NCI-H1092 treated with DMSO at 0.1 percent for 48 hours (cell line): ENCODE data around the gene HAUS8.
"Not testable (repeated sequence)": the region's sequence is repeated elsewhere in the genome, so short reads cannot be mapped to it uniquely, and the experiment has no call there.

Experiments used
- DNase-seq: peaks from one replicate; lab custom pipeline; 2025; lab: John Stamatoyannopoulos, UW

The HAUS8 gene

DNA sequence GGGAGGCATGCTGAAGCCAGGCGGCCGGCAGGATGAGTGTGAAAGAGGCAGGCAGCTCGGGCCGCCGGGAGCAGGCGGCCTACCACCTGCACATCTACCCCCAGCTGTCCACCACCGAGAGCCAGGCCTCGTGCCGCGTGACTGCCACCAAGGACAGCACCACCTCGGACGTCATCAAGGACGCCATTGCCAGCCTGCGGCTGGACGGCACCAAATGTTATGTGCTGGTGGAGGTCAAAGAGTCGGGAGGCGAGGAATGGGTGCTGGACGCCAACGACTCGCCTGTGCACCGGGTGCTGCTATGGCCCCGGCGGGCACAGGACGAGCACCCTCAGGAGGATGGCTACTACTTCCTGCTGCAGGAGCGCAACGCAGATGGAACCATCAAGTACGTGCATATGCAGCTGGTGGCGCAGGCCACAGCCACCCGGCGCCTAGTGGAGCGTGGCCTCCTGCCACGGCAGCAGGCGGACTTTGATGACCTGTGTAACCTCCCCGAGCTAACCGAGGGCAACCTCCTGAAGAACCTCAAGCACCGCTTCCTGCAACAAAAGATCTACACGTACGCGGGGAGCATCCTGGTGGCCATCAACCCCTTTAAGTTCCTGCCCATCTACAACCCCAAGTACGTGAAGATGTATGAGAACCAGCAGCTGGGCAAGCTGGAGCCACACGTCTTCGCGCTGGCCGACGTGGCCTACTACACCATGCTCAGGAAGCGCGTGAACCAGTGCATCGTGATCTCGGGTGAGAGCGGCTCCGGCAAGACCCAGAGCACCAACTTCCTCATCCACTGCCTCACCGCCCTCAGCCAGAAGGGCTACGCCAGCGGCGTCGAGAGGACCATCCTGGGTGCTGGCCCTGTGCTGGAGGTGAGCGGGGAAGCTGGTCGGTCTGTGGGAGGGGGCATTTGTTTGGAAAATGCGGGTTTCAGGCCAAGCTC lies 26.7 kb upstream of the HAUS8 start:
- DNase-seq, result no peak

DNA sequence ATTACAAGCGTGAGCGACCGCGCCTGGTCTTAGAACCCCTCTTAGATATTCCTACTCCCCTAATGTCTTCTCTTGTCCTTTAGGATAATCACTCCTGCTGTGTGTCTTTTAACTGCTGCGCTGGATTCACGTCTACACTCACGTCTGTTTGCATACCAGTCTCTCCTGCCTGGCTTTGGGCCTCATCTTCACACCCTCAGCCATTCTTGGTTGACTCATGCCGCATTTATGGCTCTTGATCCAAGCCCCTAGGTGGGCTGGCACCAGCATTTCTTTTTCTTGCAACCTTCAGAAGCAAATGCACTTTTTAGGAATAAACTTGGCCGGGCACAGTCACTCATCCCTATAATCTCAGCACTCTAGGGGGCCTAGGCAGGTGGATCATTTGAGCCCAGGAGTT lies 23.1 kb upstream of the HAUS8 start:
- DNase-seq, result no peak

DNA sequence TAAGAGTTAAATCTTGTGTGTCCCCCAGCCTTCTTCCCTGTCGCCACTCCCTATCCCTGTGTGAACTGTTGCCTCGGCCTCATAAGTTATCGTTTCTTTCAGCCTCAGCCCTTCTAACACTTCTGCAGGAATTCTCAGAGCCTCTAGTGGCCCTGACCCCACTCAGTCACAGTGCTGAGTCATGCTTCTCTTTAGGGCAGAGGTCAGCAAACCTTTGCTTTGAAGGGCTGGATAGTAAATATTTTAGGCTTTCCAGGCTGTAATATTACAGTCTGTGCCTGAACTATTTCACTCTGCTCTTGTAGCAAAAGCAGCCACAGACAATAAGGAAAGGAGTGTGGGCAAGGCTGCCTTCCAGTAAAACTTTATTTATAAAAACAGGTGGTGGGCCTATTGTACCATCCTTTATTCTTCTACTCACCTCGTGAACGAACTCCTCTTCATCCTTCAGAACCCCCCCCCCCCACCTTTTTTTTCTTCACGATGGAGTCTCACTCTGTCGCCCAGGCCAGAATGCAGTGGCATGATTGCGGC lies 22.4 kb upstream of the HAUS8 start:
- DNase-seq, result no peak

GRCh38 chr19:17095141-17095919 lies 20.1 kb upstream of the HAUS8 start:
- no peak for DNase-seq

DNA sequence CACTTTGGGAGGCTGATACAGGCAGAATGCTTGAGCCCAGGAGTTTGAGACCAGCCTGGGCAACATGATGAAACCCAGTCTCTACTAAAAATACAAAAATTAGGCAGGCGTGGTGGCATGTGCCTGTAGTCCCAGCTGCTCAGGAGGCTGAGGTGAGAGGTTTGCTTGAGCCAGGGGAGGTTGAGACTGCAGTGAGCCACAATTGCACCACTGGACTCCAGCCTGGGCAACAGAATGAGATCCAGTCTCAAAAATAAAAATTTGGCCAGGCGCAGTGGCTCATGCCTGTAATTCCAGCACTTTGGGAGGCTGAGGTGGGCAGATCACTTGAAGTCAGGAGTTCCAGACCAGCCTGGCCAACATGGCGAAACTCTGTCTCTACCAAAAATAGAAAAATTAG lies 19.4 kb upstream of the HAUS8 start:
- DNase-seq, result not testable (repeated sequence)

GRCh38 chr19:17092696-17093095 lies 17.4 kb upstream of the HAUS8 start:
- DNase-seq, result no peak

GRCh38 chr19:17091758-17092333 lies 16.6 kb upstream of the HAUS8 start:
- DNase-seq, result no peak

DNA sequence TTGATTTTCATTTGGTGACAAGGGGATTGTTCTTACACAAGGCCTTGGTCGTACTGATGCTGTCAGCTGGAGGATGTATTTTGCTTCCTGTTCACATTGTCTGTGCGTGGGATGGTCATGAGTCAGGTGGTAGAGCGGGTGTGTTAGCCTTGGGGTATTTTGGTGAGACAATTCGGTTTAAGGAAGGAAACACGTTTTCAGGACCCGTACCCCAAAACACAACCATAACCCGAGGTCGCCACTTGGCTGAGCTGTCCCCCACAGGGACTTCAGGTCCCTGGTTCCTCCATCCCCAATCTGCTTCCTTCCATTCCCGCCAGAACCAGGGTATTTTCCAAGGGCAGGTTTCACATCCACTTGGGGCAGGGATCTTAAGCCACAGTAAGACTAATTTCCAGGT lies 15.3 kb upstream of the HAUS8 start:
- no peak for DNase-seq

DNA sequence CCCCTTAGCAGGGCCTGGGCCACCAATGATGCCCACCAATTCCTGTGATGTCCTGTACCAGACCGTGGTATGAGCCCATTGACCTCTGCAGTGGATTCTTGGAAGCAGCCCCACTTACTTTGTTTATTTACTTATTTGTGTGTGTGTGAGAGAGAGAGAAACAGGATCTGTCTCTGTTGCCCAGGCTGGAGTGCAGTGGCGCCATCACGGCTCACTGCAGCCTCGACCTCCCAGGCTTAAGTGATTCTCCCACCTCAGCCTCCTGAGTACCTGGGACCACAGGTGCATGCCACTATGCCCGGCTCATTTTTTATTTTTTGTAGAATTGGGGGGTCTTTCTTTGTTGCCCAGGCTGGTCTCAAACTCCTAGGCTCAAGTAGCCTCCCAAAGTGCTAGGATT lies 13.3 kb upstream of the HAUS8 start:
- no peak for DNase-seq

DNA sequence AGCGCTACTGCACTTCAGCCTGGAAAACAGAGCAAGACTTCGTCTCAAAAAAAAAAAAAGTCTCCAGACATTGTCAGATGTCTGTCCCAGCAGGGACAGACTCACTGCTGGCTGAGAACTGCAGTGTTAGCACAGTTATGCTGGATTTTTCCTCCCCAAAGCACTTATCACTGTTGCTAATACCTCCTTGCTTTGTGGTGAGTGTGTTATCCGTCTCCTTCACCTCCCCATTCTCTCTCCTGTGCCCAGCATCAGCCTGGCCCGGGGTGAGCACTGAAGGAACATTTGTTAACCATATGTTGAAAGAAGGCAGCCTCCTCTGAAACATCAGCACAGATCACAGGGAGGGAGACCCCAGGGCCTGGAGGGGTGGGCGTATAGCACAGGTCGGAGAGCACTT lies 11.6 kb upstream of the HAUS8 start:
- no peak for DNase-seq

DNA sequence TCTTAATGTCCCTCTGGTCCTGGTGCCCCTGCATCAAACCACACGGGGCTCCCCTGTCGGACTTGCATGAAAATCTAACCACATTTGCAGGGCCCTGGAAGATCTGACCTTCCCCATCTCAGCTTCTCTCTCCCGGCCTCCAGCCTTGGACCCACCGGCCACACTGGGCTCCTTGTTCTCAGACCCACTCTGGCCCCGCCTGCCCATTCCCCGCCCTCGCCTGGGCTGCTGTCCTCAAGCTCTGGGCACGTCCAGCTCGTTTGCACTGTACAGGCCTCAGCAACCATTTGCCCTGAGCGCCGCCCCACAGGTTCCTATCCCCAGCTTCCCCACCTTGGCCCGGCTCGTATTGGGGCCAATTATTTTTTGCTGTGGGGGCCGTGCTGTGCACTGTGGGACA lies 10.9 kb upstream of the HAUS8 start:
- DNase-seq, result no peak

DNA sequence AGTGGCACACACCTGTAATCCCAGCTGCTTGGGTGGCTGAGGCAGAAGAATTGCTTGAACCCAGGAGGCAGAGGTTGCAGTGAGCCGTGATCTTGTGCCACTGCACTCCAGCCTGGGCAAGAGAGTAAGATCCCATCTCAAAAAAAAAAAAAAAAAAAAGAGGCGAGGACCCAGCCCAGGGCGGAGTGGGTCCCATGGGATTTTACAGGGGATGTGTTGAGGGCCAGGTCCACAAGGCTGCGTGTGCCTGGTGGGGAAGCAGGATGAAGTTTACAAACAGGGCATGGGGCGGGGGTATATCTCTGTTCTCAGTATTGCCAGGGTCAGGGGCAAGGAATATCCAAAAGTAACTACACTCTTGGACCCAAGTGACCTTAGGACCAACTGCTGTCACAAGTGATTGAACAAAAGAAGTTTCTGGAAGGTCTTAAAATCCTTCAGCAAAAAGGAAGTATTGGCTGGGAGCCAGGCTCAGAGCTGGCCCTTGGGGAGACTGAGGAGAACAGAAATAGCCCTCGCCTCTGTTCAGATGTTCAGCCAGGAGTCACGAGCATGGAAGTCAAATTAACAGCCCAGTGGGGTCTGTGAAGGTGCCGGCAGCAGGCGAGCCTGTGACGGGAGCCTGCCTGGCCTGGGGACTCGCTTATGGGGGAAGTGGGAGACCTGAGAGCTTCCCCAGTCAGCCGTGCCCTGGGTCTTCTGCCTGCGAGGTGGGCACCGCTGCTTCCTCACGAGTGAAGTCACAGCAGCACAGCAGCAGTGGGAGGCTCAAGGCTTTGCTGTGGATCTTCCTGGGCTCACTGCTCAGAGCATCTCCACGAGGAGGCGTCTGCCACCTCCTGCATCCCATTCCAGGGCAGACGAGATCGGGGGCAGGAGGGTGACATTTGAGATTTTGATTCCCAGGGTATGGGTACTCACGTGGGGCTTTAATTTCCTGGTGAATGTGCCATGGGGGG lies 6.7 kb upstream of the HAUS8 start:
- DNase-seq, result no peak

- DNase-seq, result no peak
These were observed 5.2 kb upstream of the HAUS8 start for GRCh38 chr19:17080440-17080801.

GRCh38 chr19:17079710-17080439 lies 4.6 kb upstream of the HAUS8 start:
- DNase-seq, result peak; percentile 61

DNA sequence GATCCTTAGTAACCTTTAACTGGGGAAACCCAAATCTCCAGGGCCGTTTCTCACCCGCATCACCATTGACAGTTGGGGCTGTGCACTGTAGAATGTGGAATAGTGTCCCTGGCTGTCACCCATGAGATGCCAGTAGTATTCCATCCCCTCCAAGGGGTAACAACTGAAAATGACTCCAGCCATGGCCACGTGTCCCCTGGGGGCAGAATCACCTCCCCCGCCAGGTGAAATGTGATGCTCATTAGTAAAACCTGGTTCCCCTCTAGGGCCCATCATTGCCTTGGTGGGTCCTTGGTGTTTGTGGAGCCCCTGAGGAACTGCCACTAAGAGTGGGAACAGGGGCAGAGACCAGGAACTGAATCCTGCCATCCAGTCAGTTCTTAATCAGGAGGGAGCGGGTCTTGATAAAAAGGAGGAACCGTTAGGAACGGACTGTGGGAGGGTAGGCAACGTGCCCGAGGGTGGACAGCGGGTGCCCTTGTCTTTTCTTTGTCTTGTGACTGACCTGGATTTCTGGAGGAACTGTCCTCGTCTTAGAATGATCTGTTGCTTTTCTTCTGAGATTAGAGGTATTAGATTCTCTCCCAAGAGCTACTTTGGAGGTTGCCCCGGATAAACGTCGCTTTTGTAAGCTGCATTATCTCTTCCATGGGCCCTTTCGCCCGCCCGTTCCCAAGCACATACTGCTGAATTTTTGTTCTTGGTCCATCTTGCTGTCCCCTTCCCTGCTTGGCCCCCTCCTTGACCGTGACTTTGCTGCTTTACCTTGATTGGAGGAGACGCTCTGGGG lies 3.9 kb upstream of the HAUS8 start:
- DNase-seq, result no peak

- no peak for DNase-seq
These were observed 3.0 kb upstream of the HAUS8 start for GRCh38 chr19:17078036-17078919.

DNA sequence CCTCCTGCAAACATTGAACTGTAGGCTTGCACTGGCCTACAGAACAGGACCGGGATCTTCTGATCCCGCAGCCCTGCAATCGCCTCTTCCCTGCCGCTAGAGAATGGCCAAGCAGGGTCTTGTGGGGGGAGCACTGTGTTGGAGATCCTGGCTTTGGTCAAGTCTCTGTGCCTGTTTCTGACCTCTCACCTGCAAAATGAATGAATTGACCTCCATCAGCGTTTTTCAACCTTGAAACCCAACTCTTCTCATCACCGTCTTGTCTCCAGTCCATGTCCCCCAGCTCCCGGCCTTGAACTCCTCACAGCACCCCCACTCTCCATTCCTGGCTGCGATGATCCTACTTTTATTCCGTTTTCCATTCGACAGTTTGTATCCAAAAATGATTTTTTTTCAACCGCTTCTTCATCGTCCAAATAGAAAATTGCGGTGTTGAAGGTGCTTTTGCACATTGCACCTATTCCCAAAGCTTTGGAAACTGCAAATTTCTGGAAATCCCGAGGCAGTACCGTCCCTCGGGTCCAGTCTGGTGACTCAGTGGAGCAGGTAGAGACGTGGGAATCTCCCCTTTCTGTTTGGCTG lies 2.3 kb upstream of the HAUS8 start:
- no peak for DNase-seq

DNA sequence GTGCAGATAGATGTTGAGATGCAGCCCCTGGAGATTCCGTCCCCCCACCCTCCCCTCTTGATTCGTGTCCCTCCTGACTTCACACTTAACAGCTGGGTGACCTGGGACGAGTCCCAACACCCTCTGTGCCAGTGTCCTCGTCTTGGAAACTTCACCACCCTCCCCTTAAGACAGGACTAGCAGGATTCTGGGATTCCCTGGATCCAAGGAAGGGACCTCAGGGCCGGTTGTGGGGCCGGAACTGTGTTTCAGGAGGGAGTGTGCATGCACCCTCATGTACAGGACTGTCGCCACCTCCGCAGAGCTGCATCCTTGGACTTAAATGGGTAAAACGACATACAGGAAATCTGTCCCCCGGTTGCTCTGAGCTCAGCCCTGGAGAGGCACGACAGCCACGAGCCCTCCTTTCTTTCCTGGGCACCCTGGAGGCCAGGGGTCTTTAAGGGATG lies 1.3 kb upstream of the HAUS8 start:
- DNase-seq, result no peak
